ENCODE data around the gene MYEOV. TPM values are rescaled to one million over a fixed set of nuclear protein-coding genes. Genes with fewer than 3 reads are reported as not detected.

MYEOV gene
- polyA plus RNA-seq, 1 donor (not counting 4 experiments of a cell fraction or from before 2014, with no cell fraction given): 1.4 TPM

GRCh38 chr11:69249311-69250185, 44.4 kb upstream of the MYEOV start:
- no peaks in the 10 kb centered on the region for H4K20me1 ChIP-seq (ENCODE audit: control insufficient read depth, extremely low read depth, insufficient read depth, low read length)
- dilution Hi-C loops (cut with MboI; ENCODE audit: extremely low pct_ligation_motif_present, low sequenced_read_pairs): loop anchor here (25.0 kb wide), 1 partner anchor 137 kb away; no protein-coding TSS in a partner anchor
- no peak overlapping the region for H2AFZ ChIP-seq (ENCODE audit: control insufficient read depth, low read length)
- H3K79me2 ChIP-seq (ENCODE audit: control insufficient read depth, insufficient read depth, low read length): no peaks in the 10 kb centered on the region
- FAIRE-seq (no peak), DNase-seq (ENCODE audit: low read depth, low spot score) (no peak)
- peaks cover 11% of the 10 kb centered on the region for H3K4me1 ChIP-seq (ENCODE audit: control insufficient read depth, extremely low read depth, insufficient read depth, low read length)
- H3K9ac ChIP-seq (ENCODE audit: control insufficient read depth, extremely low read depth, insufficient read depth, low read length): no peak overlapping the region
- H3K4me3 ChIP-seq (ENCODE audit: control insufficient read depth in 2 of 3, extremely low read depth in 1 of 3, insufficient read depth in 2 of 3, low read depth in 1 of 3, low read length in 3 of 3): no peak overlapping the region
- no peak for TF ChIP-seq CTCF (optimal IDR thresholded peaks at IDR 0.05 in 1 of 3, IDR thresholded peaks at IDR 0.05 in 1 of 3, conservative IDR thresholded peaks at IDR 0.05 in 1 of 3; ENCODE audit: extremely low read depth in 1 of 3, insufficient read depth in 2 of 3, low read length in 3 of 3)
- no peak for TF ChIP-seq EZH2 (IDR thresholded peaks at IDR 0.05; ENCODE audit: low read length)
- H3K9me1 ChIP-seq (ENCODE audit: control insufficient read depth, extremely low read depth, insufficient read depth, low read length): no peaks in the 10 kb centered on the region
- no peaks in the 10 kb centered on the region for H3K36me3 ChIP-seq (ENCODE audit: control insufficient read depth in 2 of 2, extremely low read depth in 1 of 2, insufficient read depth in 2 of 2, low read length in 2 of 2)
- peaks cover 16% of the 10 kb centered on the region for H3K9me3 ChIP-seq (ENCODE audit: control insufficient read depth, low read depth, low read length)
- H3K4me2 ChIP-seq (ENCODE audit: control insufficient read depth, extremely low read depth, insufficient read depth, low read depth, low read length): no peak overlapping the region
- no peak overlapping the region for H3K27ac ChIP-seq (ENCODE audit: control insufficient read depth, insufficient read depth, low read length)
- peaks cover 14% of the 10 kb centered on the region for H3K27me3 ChIP-seq (ENCODE audit: control insufficient read depth, extremely low read depth, insufficient read depth, low read length)

GRCh38 chr11:69250186-69251056, 43.5 kb upstream of the MYEOV start:
- TF ChIP-seq EZH2 (IDR thresholded peaks at IDR 0.05; ENCODE audit: low read length): no peak
- no peaks in the 10 kb centered on the region for H3K36me3 ChIP-seq (ENCODE audit: control insufficient read depth in 2 of 2, extremely low read depth in 1 of 2, insufficient read depth in 2 of 2, low read length in 2 of 2)
- DNase-seq (ENCODE audit: low read depth, low spot score) (no peak), FAIRE-seq (no peak)
- H3K9me1 ChIP-seq (ENCODE audit: control insufficient read depth, extremely low read depth, insufficient read depth, low read length): no peaks in the 10 kb centered on the region
- H3K9ac ChIP-seq (ENCODE audit: control insufficient read depth, extremely low read depth, insufficient read depth, low read length): no peak overlapping the region
- H3K4me3 ChIP-seq (ENCODE audit: control insufficient read depth in 2 of 3, extremely low read depth in 1 of 3, insufficient read depth in 2 of 3, low read depth in 1 of 3, low read length in 3 of 3): no peak overlapping the region
- peaks cover 14% of the 10 kb centered on the region for H3K27me3 ChIP-seq (ENCODE audit: control insufficient read depth, extremely low read depth, insufficient read depth, low read length)
- H4K20me1 ChIP-seq (ENCODE audit: control insufficient read depth, extremely low read depth, insufficient read depth, low read length): no peaks in the 10 kb centered on the region
- H3K9me3 ChIP-seq (ENCODE audit: control insufficient read depth, low read depth, low read length): peaks cover 18% of the 10 kb centered on the region
- H2AFZ ChIP-seq (ENCODE audit: control insufficient read depth, low read length): no peak overlapping the region
- dilution Hi-C loops (cut with MboI; ENCODE audit: extremely low pct_ligation_motif_present, low sequenced_read_pairs): no loop called here
- H3K79me2 ChIP-seq (ENCODE audit: control insufficient read depth, insufficient read depth, low read length): no peaks in the 10 kb centered on the region
- H3K4me2 ChIP-seq (ENCODE audit: control insufficient read depth, extremely low read depth, insufficient read depth, low read depth, low read length): no peak overlapping the region
- H3K27ac ChIP-seq (ENCODE audit: control insufficient read depth, insufficient read depth, low read length): no peak overlapping the region
- peaks cover 11% of the 10 kb centered on the region for H3K4me1 ChIP-seq (ENCODE audit: control insufficient read depth, extremely low read depth, insufficient read depth, low read length)

Data from keratinocyte (primary cell).